Endothelial cell of umbilical vein (primary cell): Measurements from ENCODE around the gene STOM. TPM values are rescaled to one million over a fixed set of nuclear protein-coding genes. Genes with fewer than 3 reads are reported as not detected.

Experiments used
- BruUV-seq: library from RNA; stranded (reverse); fragments of 400-500 nt; replicated peaks from 2 replicates; lab custom pipeline; 2021; lab: Mats Ljungman, UMichigan
- CTCF ChIA-PET: fragments of 300-600, 350-600 bp; sonication (Branson Sonifier 250); formaldehyde crosslinking; loops from one replicate; lab custom pipeline; 2021; ENCODE audit warnings: antibody characterized with exemption, inconsistent platforms; lab: Charles Lee
- POLR2A ChIA-PET: fragments of 300-600, 350-600 bp; sonication (Branson Sonifier 250); formaldehyde crosslinking; loops from one replicate; lab custom pipeline; 2021; ENCODE audit warnings: antibody characterized with exemption, inconsistent platforms; lab: Charles Lee
- DNase-seq: peaks from one replicate; pipeline ENCODE4 v3.0.0-alpha.2; 2011; ENCODE audit warnings: low read depth, low spot score
- FAIRE-seq: peaks from 2 replicates; lab custom pipeline; 2011; peaks lifted over from hg19 to GRCh38; lab: Jason Lieb, UNC
- H2AFZ ChIP-seq: 2 replicates; pipeline ENCODE4 v1.6.0; 2012; ENCODE audit warnings: low read depth, low read length, control low read depth, inconsistent platforms
- H3K27ac ChIP-seq: 2 replicates; pipeline ENCODE4 v1.5.1; 2011; ENCODE audit warnings: low read depth, mild to moderate bottlenecking, control low read depth, low read length, moderate library complexity; ENCODE audit not compliant: insufficient read depth
- H3K27me3 ChIP-seq, 2 experiments: 2 replicates each; pipeline versions ENCODE4 v1.6.0 to v1.6.1; 2011; ENCODE audit warnings: low read length in 2 of 2, mixed read lengths in 1 of 2; ENCODE audit not compliant: control insufficient read depth in 2 of 2, insufficient read depth in 2 of 2
- H3K36me3 ChIP-seq, 2 experiments: 2 replicates in 1 of 2; 3 replicates in 1 of 2; pipeline ENCODE4 v1.5.1; 2011; ENCODE audit warnings: low read length in 2 of 2, mild to moderate bottlenecking in 1 of 2, moderate library complexity in 1 of 2; ENCODE audit not compliant: control insufficient read depth in 2 of 2, insufficient read depth in 2 of 2; ENCODE audit errors: extremely low read depth in 1 of 2
- H3K4me1 ChIP-seq: 3 replicates; pipeline ENCODE4 v1.5.1; 2011; ENCODE audit warnings: mild to moderate bottlenecking, low read length; ENCODE audit not compliant: control insufficient read depth, insufficient read depth; ENCODE audit errors: extremely low read depth
- H3K4me2 ChIP-seq: 2 replicates; pipeline ENCODE4 v1.6.1; 2011; ENCODE audit warnings: low read length, control low read depth, mixed read lengths; ENCODE audit not compliant: insufficient read depth
- H3K4me3 ChIP-seq, 3 experiments: fragments of 200-600 bp in 1 of 3; sonication (generic), shearing (Covaris generic) in 1 of 3; replicated peaks in 1 of 3; 2 replicates each; pipeline ENCODE4 v1.5.1; 2011 to 2016; ENCODE audit warnings: control low read depth in 3 of 3, low read length in 3 of 3, mild to moderate bottlenecking in 2 of 3, inconsistent platforms in 1 of 3, low read depth in 1 of 3, moderate library complexity in 1 of 3; ENCODE audit not compliant: insufficient read depth in 1 of 3
- H3K79me2 ChIP-seq: 2 replicates; pipeline ENCODE4 v1.6.0; 2012; ENCODE audit warnings: low read length, inconsistent platforms; ENCODE audit not compliant: control insufficient read depth, insufficient read depth
- H3K9ac ChIP-seq: replicated peaks from 2 replicates; pipeline ENCODE3; 2011; ENCODE audit warnings: low read length, control low read depth; ENCODE audit not compliant: insufficient read depth; ENCODE audit errors: extremely low read depth
- H3K9me1 ChIP-seq: replicated peaks from 3 replicates; pipeline ENCODE4 v1.6.0; 2011; ENCODE audit warnings: mild to moderate bottlenecking, low read length; ENCODE audit not compliant: control insufficient read depth, insufficient read depth; ENCODE audit errors: extremely low read depth
- H3K9me3 ChIP-seq: replicated peaks from 2 replicates; pipeline ENCODE4 v1.5.1; 2012; ENCODE audit warnings: low read length, inconsistent platforms; ENCODE audit not compliant: control insufficient read depth, insufficient read depth
- H4K20me1 ChIP-seq: replicated peaks from 2 replicates; pipeline ENCODE3; 2011; ENCODE audit warnings: mild to moderate bottlenecking, low read length; ENCODE audit not compliant: control insufficient read depth, insufficient read depth; ENCODE audit errors: extremely low read depth
- EZH2 ChIP-seq: IDR thresholded peaks from 2 replicates; pipeline ENCODE4 v1.6.1; 2012; ENCODE audit warnings: borderline replicate concordance, low read depth, mild to moderate bottlenecking, moderate library complexity, low read length, inconsistent platforms; ENCODE audit not compliant: severe bottlenecking
- FOS ChIP-seq: IDR thresholded peaks from 2 replicates; pipeline ENCODE4 v1.6.1; 2011; ENCODE audit warnings: mild to moderate bottlenecking, low read length, moderate library complexity, borderline replicate concordance; ENCODE audit not compliant: insufficient read depth
- GATA2 ChIP-seq: IDR thresholded peaks from 2 replicates; pipeline ENCODE4 v1.7.0; 2011; ENCODE audit warnings: low read depth, mild to moderate bottlenecking, moderate library complexity, mixed read lengths, low read length; ENCODE audit not compliant: insufficient read length, insufficient read depth
- JUN ChIP-seq: IDR thresholded peaks from 2 replicates; pipeline ENCODE4 v1.6.1; 2011; ENCODE audit warnings: borderline replicate concordance, low read depth; ENCODE audit not compliant: insufficient read length, insufficient read depth
- MYC ChIP-seq: IDR thresholded peaks from one replicate; pipeline ENCODE4 v1.6.1; 2011; ENCODE audit warnings: mild to moderate bottlenecking, low read depth, low read length
- POLR2A ChIP-seq: IDR thresholded peaks from 2 replicates; pipeline ENCODE4 v1.6.1; 2012; ENCODE audit warnings: low read depth, mild to moderate bottlenecking, control low read depth, low read length
- POLR2AphosphoS5 ChIP-seq: IDR thresholded peaks from 2 replicates; pipeline ENCODE4 v1.6.1; 2012; ENCODE audit warnings: low read depth, mild to moderate bottlenecking, control low read depth, low read length, moderate library complexity; ENCODE audit not compliant: insufficient read depth
- dilution Hi-C: fragments of 300-500 bp; cut with MboI; formaldehyde crosslinking; loops from one replicate; pipeline ENCODE4 v1.15.0; 2019; ENCODE audit warnings: low sequenced_read_pairs; ENCODE audit not compliant: extremely low pct_ligation_motif_present
- intact Hi-C: fragments of 100-400 bp; cut with micrococcal nuclease; formaldehyde crosslinking; loops from one replicate; pipeline ENCODE4 v1.10.0; 2022
- polyA plus RNA-seq, 4 experiments: library from polyadenylated mRNA; depleted of rRNA in 3 of 4; stranded (reverse) in 3 of 4; unstranded in 1 of 4; fragments of >200 nt; gene quantifications; 2 replicates each; pipeline versions ENCODE4 v1.2.1 to v1.2.3, GENCODE V29; 2011 to 2012; ENCODE audit warnings: missing spikeins in 1 of 4
- total RNA-seq: library from RNA; stranded (reverse); gene quantifications from 2 replicates; pipeline ENCODE4 v1.2.3, GENCODE V29; 2021
- TF ChIP-seq, protein P1 (sequence below), 2 donors: IDR thresholded peaks; 1 replicate in 1 of 2; 2 replicates in 1 of 2; pipeline ENCODE4 v1.5.1; 2011; ENCODE audit warnings: low read length in 2 of 2, mild to moderate bottlenecking in 2 of 2, moderate library complexity in 2 of 2, control low read depth in 1 of 2, inconsistent platforms in 1 of 2, low read depth in 1 of 2; ENCODE audit not compliant: insufficient read depth in 1 of 2; ENCODE audit errors: extremely low read depth in 1 of 2
- TF ChIP-seq, protein P2 (sequence below): IDR thresholded peaks from 2 replicates; pipeline ENCODE4 v1.6.1; 2011; ENCODE audit not compliant: insufficient read depth, insufficient read length

Gene STOM
- total and polyA plus RNA-seq, 2 donors (not counting 3 experiments of a cell fraction or from before 2014, with no cell fraction given): 153 to 170 TPM

DNA sequence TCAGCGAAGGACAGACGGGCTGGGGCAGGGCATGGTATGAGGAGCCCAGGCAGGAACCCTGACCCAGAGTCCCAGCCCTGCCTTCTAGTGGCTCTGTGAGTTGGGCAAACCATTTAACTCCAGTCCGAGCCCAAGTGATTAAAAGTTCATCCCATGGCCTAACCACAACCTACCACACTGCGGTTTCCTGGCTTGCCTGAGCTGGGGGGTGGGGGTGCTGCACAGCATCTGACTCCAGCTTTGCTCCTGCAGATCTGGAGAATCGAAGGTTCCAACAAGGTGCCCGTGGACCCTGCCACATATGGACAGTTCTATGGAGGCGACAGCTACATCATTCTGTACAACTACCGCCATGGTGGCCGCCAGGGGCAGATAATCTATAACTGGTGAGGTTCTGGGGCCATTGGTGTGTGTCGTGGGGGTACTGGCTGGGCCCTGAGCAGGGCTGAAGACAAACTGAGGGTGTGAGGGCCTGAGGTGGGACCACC, 49.0 kb downstream of the STOM start:
- no peak overlapping the region for H3K4me3 ChIP-seq
- no peak overlapping the region for H3K9ac ChIP-seq
- FAIRE-seq: no peak
- CTCF ChIA-PET: interaction anchor here (1.3 to 5.8 kb wide), 26 partner anchors 8 to 177 kb away, joined by 4 to 211 read pairs (median 10); partner anchors contain the start of gene GSN
- H3K9me1 ChIP-seq: no peaks in the 10 kb centered on the region
- H3K4me2 ChIP-seq: no peak overlapping the region
- DNase-seq: no peak
- H4K20me1 ChIP-seq: no peaks in the 10 kb centered on the region
- H3K4me1 ChIP-seq: peaks cover 22% of the 10 kb centered on the region
- H3K9me3 ChIP-seq: no peaks in the 10 kb centered on the region
- no peaks in the 10 kb centered on the region for H3K79me2 ChIP-seq
- POLR2A ChIA-PET: no interaction called here
- H2AFZ ChIP-seq: no peak overlapping the region
- intact Hi-C loops (no loop called here), dilution Hi-C loops (no loop called here)
- H3K36me3 ChIP-seq: peaks cover 8 to 22% of the 10 kb centered on the region in 2 experiments
- no TSS peak for BruUV-seq
- peak overlapping the region; percentile 9 for H3K27ac ChIP-seq
- H3K27me3 ChIP-seq: no peaks in the 10 kb centered on the region
- TF ChIP-seq POLR2AphosphoS5 (no peak), EZH2 (no peak), MYC (no peak)
- TF ChIP-seq, protein P1, sequence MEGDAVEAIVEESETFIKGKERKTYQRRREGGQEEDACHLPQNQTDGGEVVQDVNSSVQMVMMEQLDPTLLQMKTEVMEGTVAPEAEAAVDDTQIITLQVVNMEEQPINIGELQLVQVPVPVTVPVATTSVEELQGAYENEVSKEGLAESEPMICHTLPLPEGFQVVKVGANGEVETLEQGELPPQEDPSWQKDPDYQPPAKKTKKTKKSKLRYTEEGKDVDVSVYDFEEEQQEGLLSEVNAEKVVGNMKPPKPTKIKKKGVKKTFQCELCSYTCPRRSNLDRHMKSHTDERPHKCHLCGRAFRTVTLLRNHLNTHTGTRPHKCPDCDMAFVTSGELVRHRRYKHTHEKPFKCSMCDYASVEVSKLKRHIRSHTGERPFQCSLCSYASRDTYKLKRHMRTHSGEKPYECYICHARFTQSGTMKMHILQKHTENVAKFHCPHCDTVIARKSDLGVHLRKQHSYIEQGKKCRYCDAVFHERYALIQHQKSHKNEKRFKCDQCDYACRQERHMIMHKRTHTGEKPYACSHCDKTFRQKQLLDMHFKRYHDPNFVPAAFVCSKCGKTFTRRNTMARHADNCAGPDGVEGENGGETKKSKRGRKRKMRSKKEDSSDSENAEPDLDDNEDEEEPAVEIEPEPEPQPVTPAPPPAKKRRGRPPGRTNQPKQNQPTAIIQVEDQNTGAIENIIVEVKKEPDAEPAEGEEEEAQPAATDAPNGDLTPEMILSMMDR (IDR thresholded peaks at IDR 0.05; ENCODE audit: extremely low read depth in 1 of 2, insufficient read depth in 1 of 2, low read depth in 1 of 2, low read length in 2 of 2): no peak
- TF ChIP-seq, protein P2, sequence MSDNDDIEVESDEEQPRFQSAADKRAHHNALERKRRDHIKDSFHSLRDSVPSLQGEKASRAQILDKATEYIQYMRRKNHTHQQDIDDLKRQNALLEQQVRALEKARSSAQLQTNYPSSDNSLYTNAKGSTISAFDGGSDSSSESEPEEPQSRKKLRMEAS: no peak

DNA sequence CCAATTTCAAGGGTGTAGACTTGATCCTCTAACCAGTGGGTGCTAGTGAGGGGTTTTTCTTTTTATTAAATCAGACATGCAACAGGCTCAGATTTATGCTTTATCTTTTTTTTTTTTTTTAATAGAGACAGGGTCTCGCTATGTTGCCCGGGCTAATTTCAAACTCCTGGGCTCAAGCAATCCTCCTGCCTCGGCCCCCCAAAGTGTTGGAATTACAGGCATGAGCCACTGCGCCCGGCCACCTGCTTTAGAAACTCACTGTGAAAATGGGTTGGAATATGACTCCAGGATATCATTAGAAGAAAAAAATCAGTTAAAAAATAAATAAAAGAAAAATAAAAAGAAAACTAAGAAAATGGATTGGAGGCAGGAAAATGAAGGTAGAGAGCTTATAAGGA, 50.7 kb downstream of the STOM start:
- DNase-seq (no peak), FAIRE-seq (no peak)
- Histone ChIP-seq H3K79me2 (no peaks in the 10 kb centered on the region), H3K9ac (no peak overlapping the region), H3K27ac (no peak overlapping the region), H3K27me3 (no peaks in the 10 kb centered on the region), H3K36me3 (peaks cover 8 to 16% of the 10 kb centered on the region in 2 experiments), H4K20me1 (no peaks in the 10 kb centered on the region), H3K9me1 (no peaks in the 10 kb centered on the region), H3K9me3 (no peaks in the 10 kb centered on the region), H3K4me2 (no peak overlapping the region), H3K4me3 (no peak overlapping the region), H3K4me1 (peaks cover 9% of the 10 kb centered on the region), H2AFZ (no peak overlapping the region)
- TF ChIP-seq GATA2 (no peak), FOS (no peak), EZH2 (no peak), MYC (no peak), JUN (no peak), POLR2A (no peak), POLR2AphosphoS5 (no peak)
- TF ChIP-seq, protein P1 (IDR thresholded peaks at IDR 0.05; ENCODE audit: extremely low read depth in 1 of 2, insufficient read depth in 1 of 2, low read depth in 1 of 2, low read length in 2 of 2): no peak
- TF ChIP-seq, protein P2: no peak
- ChIA-PET CTCF (interaction anchor here (0.6 to 5.8 kb wide), 53 partner anchors 9 to 222 kb away, joined by 3 to 211 read pairs (median 7); partner anchors contain the start of gene GSN), POLR2A (no interaction called here)
- no TSS peak for BruUV-seq
- intact Hi-C loops (no loop called here), dilution Hi-C loops (no loop called here)
